ENCODE measurements around the gene KIF5C.

Gene KIF5C

DNA sequence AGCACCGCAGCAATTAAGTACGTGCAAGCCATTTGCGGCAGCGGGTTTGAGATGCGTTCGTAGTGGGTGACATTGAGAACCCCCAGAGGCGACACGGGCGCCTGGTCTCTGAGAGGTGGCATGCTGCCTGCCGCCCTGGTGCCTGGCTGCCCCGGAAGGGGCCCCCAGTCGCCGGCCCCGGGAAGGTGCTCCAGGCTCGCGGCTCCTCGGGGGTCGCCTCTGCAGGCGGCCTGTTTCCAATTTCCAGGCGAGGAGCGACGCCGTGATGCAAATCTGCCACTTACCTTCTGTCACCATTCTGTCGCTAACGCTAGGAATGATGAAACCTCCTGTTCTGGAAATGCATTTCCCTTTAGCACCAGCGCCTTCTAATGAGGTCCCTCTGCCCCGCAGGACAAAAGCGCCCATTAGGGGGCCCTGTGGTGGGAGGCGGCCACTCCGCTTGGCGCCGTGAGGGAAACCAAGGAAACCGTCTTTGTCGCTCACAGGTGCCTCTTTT lies 13.0 kb downstream of the KIF5C start:
- peak; percentile 44 for DNase-seq

DNA sequence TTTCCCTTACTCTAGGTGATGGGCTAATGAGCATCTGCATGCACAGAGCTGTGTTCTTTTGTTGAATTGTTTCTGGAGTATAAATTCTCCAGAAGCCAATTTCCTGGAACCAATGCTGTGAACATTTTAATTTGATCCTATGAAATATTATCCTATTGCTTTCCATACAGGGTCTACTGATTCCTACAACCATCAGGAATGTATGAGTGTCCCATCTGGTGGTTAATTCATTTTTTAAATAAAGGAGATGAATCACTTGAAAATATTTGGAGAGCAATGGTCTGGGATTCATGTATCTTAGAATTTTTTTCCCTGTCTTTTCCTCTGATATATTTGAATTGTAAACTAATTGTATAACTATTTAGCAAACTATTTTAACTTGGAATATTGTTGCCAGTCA lies 14.0 kb downstream of the KIF5C start:
- DNase-seq = no peak

GRCh38 chr2:148893906-148894305 lies 18.9 kb downstream of the KIF5C start:
- DNase-seq = no peak

DNA sequence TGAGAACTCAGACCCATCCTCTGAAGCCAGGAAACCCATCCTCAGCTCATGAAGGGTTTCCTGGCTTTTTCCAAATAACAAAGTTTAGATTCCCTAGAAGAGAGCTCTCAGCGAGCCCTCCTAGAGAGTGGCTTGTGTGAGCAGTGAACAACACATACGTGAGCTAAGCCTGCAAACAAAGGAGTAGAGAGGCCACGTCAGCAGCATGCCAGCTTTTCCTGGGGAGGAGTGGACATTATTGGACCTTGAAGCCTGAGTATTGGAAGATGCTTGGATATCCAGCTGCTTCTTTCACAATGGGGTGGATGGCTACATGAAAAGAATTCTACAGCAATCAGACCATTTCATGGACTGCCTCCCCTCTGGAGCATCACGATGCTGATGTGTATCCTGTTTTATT lies 21.1 kb downstream of the KIF5C start:
- DNase-seq = peak; percentile 66

GRCh38 chr2:148899638-148900318 lies 24.8 kb downstream of the KIF5C start:
- DNase-seq = no peak

DNA sequence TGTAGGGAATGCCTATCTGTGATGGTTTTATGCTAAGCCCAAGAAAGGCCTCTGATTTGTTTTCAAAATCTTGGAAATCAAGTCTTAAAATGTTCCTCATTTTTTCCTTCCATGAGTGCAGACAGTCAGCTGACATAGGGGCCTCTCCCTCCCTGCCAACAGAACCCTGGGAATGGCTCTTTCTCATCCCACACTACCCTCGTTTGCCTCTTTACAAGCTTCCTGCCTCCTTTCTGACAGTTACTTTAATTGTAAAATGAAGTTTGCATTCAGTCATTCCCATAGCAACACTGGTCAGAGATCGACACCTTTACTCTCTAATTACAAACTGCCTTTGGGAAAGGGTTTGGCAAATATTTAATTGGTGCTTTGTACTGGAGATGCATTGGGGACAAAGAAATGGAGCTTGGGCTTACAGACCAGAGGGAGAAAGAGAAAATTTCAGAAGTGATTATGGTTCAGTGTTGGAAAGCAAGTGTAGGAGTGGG lies 25.4 kb downstream of the KIF5C start:
- peak; percentile 57 for DNase-seq

DNA sequence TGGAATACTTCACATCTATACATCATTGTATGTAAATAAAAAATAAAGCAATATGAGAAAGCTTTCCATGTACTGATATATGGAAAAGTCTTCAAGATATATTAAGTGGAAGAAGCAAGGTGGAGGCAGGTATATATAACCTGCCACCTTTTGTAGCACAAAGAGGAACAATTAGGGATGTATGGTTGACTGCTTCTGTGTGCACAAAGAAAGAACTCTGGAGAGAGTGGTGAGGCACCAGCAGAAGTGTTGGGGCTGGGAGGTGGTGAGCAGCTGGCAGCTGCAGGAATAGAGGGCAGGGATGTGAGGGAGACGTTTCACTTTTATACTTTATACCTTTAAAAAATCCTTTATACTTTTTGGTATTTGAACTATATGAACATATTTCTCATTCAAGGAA lies 26.1 kb downstream of the KIF5C start:
- DNase-seq = peak; percentile 63

- no peak for DNase-seq
These were observed 27.8 kb downstream of the KIF5C start for GRCh38 chr2:148902798-148903197.

DNA sequence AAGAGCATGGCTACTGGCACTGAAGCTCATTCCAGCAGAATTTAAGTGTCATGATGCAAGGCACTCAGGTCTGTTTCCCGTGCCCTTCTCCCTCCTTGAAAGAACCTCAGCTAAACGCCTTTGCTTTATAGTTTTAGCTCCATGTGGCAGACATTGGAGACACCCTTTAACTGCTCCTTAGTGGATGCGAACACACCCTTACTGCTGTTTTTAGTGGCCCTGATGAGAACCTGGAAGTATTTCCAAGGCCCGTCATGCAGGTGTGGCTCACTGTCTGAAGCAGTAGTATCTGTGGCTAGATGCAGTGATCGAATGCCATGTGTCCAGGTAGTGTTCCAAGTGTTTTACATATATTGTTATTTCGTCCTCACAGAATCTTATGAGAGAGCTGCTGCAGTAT lies 28.3 kb downstream of the KIF5C start:
- DNase-seq = no peak

DNA sequence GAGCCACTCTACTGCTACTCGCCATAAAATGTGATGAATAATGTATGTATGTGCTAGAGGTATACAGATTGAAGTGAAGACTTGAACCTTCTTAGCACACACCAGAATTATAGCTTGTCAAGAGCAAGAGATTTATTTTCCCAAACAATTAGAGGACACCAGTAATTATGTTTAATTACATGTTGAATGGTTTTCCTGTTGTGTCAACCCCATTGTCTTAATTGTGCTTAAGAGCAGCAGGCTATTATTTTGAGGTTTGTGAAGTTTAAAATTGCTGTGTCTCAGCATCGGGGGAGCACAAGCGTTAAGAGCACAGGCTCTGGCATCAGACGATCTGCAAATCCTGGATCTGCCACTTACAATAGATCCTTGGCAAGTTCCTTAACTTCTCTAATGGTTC lies 29.0 kb downstream of the KIF5C start:
- DNase-seq = no peak

DNA sequence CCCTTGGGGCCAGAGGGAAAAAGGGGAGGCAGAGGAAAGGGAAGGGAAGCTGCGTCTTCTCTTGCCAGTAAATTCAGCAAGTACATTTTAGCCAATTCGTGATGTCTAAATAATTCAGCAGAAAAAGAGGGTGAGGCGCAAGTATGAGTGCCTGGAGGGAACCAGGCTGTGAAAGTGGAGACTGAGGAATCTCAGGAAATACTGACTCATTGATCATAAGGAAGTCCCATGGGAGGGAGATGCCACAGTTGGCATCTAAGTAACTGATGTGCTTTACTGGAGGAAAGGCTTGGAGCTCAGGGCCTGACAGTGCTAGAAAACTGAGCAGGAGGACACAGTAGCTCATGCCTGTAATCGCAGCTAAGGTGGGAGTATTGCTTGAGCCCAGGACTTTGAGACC lies 31.1 kb downstream of the KIF5C start:
- no peak for DNase-seq

DNA sequence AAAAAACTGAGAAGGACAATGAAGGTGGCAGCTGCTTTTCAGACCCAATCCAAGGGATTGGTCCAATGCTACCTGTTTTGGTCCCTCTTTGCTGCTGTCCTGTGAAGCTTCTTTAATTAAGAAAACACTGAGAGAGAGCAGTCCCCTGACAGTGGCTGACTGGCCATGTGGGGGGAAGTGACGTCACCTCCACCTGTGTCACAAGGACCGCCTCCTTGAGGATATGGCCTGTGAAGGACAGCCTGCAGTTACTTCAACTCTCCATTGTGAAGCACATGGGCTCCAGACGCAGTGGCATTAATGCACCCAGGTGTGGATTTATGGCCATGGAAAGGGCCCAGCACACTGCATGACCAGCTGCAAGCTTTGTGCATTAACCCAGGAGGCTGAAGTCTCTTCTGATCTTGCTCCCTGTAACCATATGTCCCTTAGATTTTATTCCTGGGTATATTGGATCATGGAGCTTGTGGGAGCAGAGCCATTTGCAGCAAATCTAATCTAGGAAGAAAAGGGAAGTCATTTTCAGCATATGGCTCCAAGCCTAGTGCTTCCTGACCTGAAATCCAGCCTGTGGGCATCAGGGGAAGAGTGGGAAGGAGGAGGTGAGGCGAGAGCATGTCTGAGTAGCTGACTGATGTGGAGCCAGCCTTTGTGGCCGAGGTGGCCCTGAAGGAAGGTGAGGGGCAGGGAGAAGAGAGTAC lies 32.2 kb downstream of the KIF5C start:
- DNase-seq = no peak

GRCh38 chr2:148909114-148909513 lies 34.1 kb downstream of the KIF5C start:
- DNase-seq = peak; percentile 58

- no peak for DNase-seq
These were observed 38.0 kb downstream of the KIF5C start for GRCh38 chr2:148913061-148913460.

- no peak for DNase-seq
These were observed 38.5 kb downstream of the KIF5C start for GRCh38 chr2:148913492-148913891.

DNA sequence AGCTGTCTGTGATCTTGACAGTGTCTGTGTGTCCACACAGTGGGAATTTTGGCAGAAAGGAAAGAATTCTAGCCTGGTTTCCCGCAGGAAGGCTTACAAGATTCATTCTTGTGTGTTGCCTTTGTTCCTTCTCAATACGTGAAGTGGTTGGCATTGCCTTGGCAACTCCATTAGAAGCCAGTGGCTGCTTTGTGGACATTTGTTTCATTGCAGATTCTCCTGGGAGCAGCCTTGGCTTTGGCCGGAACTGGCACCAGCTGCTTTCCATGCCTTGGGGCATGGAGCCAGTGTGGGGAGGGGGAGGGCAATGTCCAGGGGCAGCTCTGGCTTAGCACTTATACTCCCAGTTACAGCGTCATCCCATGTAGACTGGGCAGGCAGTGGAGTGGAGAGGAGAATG lies 39.4 kb downstream of the KIF5C start:
- DNase-seq = peak; percentile 92

- DNase-seq = no peak
These were observed 42.4 kb downstream of the KIF5C start for GRCh38 chr2:148917431-148917830.

- no peak for DNase-seq
These were observed 43.5 kb downstream of the KIF5C start for GRCh38 chr2:148918554-148918953.

GRCh38 chr2:148920559-148920958 lies 45.5 kb downstream of the KIF5C start:
- DNase-seq = no peak

- DNase-seq = no peak
These were observed 47.0 kb downstream of the KIF5C start for GRCh38 chr2:148922062-148922461.

DNA sequence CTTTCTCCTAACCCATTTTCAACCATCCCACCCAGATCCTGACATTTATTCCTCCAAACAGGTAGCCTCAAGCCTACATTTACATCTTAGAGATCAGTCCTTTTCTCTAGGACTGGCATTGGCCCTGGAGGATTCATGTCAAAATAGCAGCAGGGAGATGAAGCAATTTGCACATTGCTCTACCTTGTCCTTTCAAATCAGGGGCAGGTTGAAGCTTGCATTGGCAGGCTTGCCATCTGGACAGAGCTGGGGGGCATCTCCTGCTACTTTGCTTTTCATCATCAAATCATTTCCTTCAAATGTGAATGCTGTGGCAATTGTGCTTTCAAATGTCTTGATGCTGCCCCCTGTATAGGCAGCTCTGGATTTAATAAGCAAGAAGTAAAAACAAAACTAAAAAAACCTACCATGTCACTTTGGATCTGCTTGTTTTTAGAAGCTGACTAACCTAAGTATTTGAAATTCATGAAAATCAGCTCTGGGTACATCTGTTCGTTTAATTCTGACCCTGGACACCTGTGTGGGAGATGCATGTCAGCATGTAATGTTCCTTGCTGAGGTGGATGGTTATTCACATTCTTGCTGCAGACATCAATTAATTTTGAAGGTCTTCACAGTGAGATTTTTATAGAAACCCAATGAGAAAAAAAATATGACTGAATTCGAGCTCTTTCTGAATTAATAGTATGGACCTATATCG lies 47.9 kb downstream of the KIF5C start:
- DNase-seq = no peak

DNA sequence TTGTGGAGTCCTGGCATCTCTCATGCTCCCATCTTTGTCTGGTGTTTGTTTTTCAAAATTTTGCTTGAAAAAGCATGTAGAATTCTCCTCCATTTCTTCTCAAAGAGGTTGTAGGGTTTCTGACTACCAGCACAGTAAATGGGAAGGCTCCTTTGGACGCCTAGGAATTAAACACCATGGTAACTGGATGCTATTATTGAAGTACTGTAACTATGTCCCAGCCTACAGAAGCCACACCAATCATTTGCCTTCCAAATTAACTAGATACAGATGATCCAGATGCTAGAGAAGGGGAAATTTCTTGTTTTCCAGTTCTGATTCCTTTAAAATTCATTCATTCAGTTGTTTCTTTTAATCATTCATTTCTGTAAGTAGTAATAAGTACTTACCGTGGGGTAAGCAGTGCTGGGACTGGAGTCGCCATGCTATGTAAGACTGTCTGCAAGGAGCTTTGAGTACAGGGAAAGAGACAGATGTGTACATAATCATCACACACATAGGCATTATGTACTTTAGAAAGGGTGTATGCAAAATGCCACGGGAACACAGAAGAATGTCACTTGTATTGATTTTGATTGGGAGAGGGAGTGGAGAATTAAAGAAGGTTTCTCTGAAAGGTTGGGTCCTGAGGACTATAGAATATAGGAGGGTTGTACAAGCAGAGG lies 49.6 kb downstream of the KIF5C start:
- no peak for DNase-seq

DNA sequence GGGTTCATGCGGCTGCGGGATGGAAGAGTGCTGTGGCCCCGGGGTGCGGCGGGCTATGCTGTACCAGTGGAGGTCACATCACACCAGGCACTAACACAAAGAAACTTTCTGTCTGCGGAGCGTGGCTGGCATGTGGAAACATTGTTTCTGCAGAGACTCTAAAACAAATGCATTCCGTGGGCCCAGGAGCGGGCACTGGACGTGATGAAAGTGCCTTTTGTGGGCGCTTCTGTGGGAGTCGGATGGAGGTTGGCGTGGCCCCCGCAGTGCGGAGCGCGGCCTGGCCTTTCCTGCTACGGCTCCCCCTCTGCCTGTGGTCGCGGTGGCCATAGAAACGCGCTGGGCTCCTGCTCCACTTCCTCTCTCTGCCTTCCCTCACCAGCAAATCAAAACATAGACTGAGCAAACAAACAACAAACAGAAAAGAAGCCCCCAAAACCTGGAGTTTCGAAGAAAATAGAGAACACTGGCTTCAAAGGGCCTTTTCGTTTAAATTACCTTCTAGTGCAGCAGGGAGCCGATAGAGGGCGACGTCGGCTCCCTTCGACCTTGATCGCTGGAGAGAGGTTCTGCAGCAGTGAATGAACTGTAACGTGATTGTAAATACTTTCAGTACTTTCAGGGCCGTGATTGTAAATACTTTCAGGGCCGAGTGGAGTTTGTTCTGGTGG lies 51.4 kb downstream of the KIF5C start:
- DNase-seq = no peak
